ENCODE results near the gene HS3ST6. TPM values are rescaled to one million over a fixed set of nuclear protein-coding genes. Genes with fewer than 3 reads are reported as not detected.
"Not testable (repeated sequence)": the region's sequence is repeated elsewhere in the genome, so short reads cannot be mapped to it uniquely, and the experiment has no call there.

Gene HS3ST6
- not detected for total RNA-seq

DNA sequence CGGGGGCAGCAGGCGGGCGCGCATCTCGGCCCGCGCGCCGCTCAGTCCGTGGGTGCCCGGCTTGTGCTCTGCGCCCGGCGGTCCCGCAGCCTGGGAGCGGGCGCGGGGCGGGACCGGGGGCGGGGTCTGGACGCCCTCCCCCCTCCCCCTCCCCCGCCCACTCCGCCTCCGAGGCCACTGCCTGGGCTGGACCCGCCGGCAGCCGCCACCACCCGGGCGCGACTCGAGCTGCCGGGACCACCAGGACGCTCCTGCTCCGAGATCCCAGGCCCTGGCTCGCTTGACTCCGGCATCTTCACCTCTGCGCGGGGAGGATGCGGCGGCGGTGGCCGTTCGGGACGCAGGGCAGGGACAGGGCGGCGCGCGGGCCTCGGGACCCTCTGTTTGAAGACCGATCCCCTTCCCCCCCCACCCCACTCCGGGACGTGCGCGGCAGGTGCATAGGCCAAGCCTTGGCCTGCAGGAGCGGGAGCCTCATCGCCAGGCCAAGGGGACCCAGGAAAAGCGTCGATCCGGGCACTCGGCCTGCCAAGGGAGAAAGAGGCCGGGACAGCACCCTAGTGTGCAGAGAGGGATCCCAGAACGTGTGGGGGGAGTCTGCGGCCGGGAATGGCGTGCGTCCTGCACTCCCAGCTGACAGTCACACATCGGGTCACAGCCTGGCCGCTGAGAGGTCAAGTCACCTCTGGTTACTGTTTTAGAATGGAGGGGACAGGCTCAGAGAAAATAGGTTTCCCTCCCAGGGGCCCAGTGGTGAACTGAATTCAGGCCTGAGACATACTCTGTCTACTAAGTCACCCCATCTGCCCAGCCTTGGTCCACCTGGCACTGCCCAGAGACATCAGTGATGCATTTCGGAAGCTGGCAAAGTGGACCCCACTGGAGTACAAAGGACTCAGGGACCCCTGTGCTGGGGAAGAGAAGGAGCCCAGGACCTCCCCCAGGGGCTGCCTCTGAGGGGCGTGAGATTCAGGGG lies at the start of gene HS3ST6:
Gene HS3ST6 (minus strand): TSS at position 65 of the 976 bp plus-strand sequence. CDS start 92 bp downstream, outside the sequence.
- H3K27me3 ChIP-seq (ENCODE audit: insufficient read depth, low read length): peaks cover 57% of the 10 kb centered on the region
- H3K4me1 ChIP-seq (ENCODE audit: insufficient read depth, low read length): peaks cover 3% of the 10 kb centered on the region
- H3K4me3 ChIP-seq (ENCODE audit: low read length): no peak within 1 kb of the TSS
- H3K9me3 ChIP-seq (ENCODE audit: low read depth, low read length): no peaks in the 10 kb centered on the region

GRCh38 chr16:1966460-1966859 lies 48.2 kb upstream of the HS3ST6 start, which contains the start of gene RNF151:
Gene RNF151, plus strand, starts transcription at chr16:1966856. Its CDS starts 26 bp downstream, at chr16:1966882.
- Histone ChIP-seq H3K4me3 (ENCODE audit: low read length) (no peak within 1 kb of the TSS), H3K4me1 (ENCODE audit: insufficient read depth, low read length) (peaks cover 38% of the 10 kb centered on the region), H3K27me3 (ENCODE audit: insufficient read depth, low read length) (no peaks in the 10 kb centered on the region), H3K9me3 (ENCODE audit: low read depth, low read length) (no peaks in the 10 kb centered on the region)

DNA sequence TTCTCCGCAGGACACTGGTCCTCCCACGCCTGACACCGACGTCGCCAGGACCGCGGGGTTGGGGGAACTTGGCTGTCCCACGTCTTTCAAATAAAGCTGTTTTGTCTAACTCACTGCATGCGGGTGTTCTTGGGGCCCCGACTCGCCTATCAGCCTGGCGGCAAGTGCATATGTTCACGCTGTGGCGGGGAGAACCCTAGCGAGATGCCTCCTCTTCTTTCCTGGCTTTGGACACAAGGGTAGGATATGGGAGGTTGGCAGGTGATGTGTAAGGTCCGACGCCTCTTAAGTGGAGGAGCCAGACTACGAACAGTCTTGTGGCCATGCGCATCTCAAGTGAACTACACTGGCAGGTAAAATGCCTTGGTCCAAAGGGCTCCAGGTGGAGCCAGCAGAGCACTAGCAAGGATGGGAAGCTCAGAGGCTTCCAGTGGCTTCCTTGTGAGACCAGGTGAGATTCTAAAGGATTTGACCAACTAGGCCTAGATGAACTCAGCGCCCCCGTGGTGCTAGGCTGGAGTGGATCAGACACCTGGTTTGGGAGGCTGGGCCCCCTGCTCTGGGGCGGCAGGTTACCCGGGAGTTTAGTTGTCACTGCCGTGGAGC lies 47.3 kb upstream of the HS3ST6 start:
- peak overlapping the region; percentile 76 for H3K4me3 ChIP-seq (ENCODE audit: low read length)
- peaks cover 37% of the 10 kb centered on the region for H3K4me1 ChIP-seq (ENCODE audit: insufficient read depth, low read length)
- no peaks in the 10 kb centered on the region for H3K27me3 ChIP-seq (ENCODE audit: insufficient read depth, low read length)
- H3K9me3 ChIP-seq (ENCODE audit: low read depth, low read length): no peaks in the 10 kb centered on the region

DNA sequence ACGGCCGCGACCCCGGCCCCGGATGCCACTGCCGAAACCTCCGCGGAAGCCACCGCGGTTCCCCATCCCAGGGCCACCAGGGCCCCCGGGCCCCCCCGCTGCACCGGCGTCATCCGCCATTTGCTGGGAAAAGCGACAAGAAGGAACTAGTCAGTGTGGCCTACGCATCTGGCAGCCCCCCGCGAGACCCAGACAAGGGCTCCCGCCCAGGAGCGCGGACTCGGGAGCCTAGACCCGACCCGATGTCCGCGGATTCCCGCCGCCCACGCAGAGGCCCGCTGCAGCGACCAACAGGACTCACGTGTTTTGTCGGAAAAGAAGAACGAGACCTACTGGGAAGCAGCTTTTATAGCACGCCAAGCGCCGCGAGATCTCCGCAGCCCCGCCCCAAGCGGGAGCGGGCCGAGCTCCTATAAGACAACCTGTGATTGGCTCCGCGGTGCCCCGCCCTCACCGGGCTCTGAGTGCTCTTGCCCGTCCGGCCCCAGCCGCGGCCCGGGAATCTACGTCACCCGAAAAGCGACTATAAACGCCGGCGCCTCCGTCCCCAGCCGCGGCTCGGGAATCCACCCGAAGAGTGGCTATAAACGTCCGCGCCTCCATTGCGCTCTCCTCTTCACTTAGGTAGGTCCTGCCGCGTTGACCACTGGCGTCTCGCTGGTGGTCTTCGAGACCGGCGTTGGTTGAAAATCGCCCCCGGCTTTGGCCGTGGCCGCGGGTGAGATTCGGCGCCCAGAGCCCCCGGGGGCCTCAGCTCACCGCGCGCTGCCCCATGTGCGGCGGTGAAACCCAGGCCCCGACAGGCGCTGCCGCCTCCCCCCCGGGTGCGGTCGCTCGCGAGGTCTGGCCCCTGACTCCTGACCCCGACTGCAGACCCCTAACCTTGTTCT lies 46.5 kb upstream of the HS3ST6 start, which contains the start of gene RPS2:
Gene RPS2 (minus strand): TSS at position 321 of the 890 bp plus-strand sequence. CDS start 201 bp downstream, at position 120.
- Histone ChIP-seq H3K27me3 (ENCODE audit: insufficient read depth, low read length) (no peaks in the 10 kb centered on the region), H3K9me3 (ENCODE audit: low read depth, low read length) (no peaks in the 10 kb centered on the region), H3K4me1 (ENCODE audit: insufficient read depth, low read length) (peaks cover 43% of the 10 kb centered on the region), H3K4me3 (ENCODE audit: low read length) (peak within 1 kb of the TSS; percentile 76)

- Histone ChIP-seq H3K4me3 (ENCODE audit: low read length) (peak overlapping the region; percentile 76), H3K4me1 (ENCODE audit: insufficient read depth, low read length) (peaks cover 46% of the 10 kb centered on the region), H3K27me3 (ENCODE audit: insufficient read depth, low read length) (no peaks in the 10 kb centered on the region), H3K9me3 (ENCODE audit: low read depth, low read length) (no peaks in the 10 kb centered on the region)
Observed at GRCh38 chr16:1963806-1964505, 45.7 kb upstream of the HS3ST6 start.

DNA sequence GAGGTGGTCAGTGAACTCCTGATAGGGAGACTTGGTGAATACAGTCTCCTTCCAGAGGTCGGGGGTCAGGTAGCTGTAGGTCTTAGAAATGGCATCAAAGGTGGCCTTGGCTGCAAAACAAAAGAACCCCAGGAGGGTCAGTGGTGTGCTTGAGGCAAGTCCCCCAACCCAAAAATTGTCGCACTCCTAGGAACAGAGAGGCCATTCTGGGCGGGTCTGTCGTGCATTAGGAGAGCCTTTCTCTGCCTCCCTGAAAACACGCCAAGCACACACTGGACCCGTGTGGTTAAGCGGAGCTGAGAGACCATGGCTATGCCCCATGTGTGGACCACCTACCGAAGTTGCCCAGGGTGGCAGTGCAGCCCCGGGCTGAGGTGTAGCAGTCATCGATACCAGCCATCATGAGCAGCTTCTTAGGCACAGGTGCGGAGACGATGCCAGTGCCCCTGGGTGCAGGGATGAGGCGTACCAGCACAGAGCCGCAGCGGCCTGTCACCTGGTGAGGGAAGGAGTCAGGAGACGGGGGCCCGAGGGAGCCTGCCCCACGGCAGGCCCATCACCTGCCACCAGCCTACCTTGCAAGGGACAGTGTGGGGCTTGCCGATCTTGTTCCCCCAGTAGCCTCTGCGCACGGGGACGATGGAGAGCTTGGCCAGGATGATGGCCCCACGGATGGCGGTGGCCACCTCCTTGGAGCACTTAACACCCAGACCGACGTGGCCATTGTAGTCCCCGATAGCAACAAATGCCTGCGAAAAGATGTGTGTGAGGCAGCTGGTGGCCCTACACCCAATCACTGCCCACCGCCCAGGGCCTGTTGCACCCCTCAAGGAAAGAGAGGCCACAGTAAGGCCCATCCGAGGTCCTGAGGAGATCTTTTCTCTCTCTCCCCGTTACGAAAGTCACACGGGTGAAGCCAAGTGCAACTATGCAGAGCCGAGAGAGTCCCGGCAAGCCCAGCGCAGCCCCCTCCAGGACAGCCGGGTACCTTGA lies 44.2 kb upstream of the HS3ST6 start:
- H3K4me3 ChIP-seq (ENCODE audit: low read length); H3K27me3 ChIP-seq (ENCODE audit: insufficient read depth, low read length); H3K9me3 ChIP-seq (ENCODE audit: low read depth, low read length): not testable (repeated sequence)
- H3K4me1 ChIP-seq (ENCODE audit: insufficient read depth, low read length): peaks cover 50% of the 10 kb centered on the region

DNA sequence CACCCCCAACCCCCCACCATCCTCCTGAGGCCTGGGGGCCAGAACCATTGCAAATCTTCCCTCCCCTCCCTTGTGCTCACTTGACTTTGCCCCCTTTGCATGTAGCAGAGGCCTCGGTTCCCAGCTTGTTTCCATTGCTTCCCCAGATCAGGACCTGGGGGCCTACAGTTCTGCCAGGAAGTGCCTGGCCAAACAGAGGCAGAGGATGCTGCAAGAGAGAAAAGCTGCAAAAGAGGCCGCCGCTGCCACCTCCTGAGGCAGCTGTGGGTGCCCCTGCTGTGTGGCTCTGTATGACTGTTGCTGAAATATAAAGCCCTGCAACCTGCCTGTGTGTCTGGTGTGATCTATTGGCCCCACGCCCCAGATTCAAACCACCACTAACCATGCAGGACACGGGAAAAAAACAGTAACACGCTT lies 43.4 kb upstream of the HS3ST6 start:
- H3K4me1 ChIP-seq (ENCODE audit: insufficient read depth, low read length): peaks cover 50% of the 10 kb centered on the region
- H3K9me3 ChIP-seq (ENCODE audit: low read depth, low read length): no peaks in the 10 kb centered on the region
- H3K4me3 ChIP-seq (ENCODE audit: low read length): no peak overlapping the region
- no peaks in the 10 kb centered on the region for H3K27me3 ChIP-seq (ENCODE audit: insufficient read depth, low read length)

GRCh38 chr16:1960665-1961630 lies 42.7 kb upstream of the HS3ST6 start:
- Histone ChIP-seq H3K4me1 (ENCODE audit: insufficient read depth, low read length) (peaks cover 48% of the 10 kb centered on the region), H3K27me3 (ENCODE audit: insufficient read depth, low read length) (no peaks in the 10 kb centered on the region), H3K9me3 (ENCODE audit: low read depth, low read length) (no peaks in the 10 kb centered on the region), H3K4me3 (ENCODE audit: low read length) (no peak overlapping the region)

- Histone ChIP-seq H3K9me3 (ENCODE audit: low read depth, low read length) (no peaks in the 10 kb centered on the region), H3K4me1 (ENCODE audit: insufficient read depth, low read length) (peaks cover 40% of the 10 kb centered on the region), H3K4me3 (ENCODE audit: low read length) (peak within 1 kb of the TSS; percentile 71), H3K27me3 (ENCODE audit: insufficient read depth, low read length) (no peaks in the 10 kb centered on the region)
Observed at GRCh38 chr16:1959269-1960039, 41.2 kb upstream of the HS3ST6 start, which contains the start of gene NDUFB10. Gene NDUFB10, plus strand, starts transcription at chr16:1959538. Its CDS starts 87 bp downstream, at chr16:1959625.

GRCh38 chr16:1958715-1959268 lies 40.6 kb upstream of the HS3ST6 start:
- Histone ChIP-seq H3K27me3 (ENCODE audit: insufficient read depth, low read length) (no peaks in the 10 kb centered on the region), H3K9me3 (ENCODE audit: low read depth, low read length) (no peaks in the 10 kb centered on the region), H3K4me3 (ENCODE audit: low read length) (no peak overlapping the region), H3K4me1 (ENCODE audit: insufficient read depth, low read length) (peaks cover 35% of the 10 kb centered on the region)

GRCh38 chr16:1958143-1958491 lies 39.9 kb upstream of the HS3ST6 start:
- not testable (repeated sequence) for H3K4me3 ChIP-seq (ENCODE audit: low read length); H3K27me3 ChIP-seq (ENCODE audit: insufficient read depth, low read length); H3K9me3 ChIP-seq (ENCODE audit: low read depth, low read length)
- peaks cover 28% of the 10 kb centered on the region for H3K4me1 ChIP-seq (ENCODE audit: insufficient read depth, low read length)
